ENCODE results near the gene DTX1. TPM values are rescaled to one million over a fixed set of nuclear protein-coding genes. Genes with fewer than 3 reads are reported as not detected.
A peak's percentile ranks its signal among the peaks of the same experiment; 100 is the strongest.

The DTX1 gene
- total RNA-seq (2014; rRNA removed) = 0.11 TPM in 1 of 2 replicates, not detected in the other
- not detected for polyA plus RNA-seq (2012)

- DNase-seq (ENCODE audit: low read depth) = no peak
Measured at GRCh38 chr12:113056631-113057488, at the start of gene DTX1. Gene DTX1 (plus strand): TSS chr12:113056730. CDS start chr12:113058193, 1,463 bp downstream.

GRCh38 chr12:113007166-113007565 is 49.4 kb upstream of the DTX1 start:
- peak; percentile 93 for DNase-seq (ENCODE audit: low read depth)

- no peak for DNase-seq (ENCODE audit: low read depth)
Measured at GRCh38 chr12:113010701-113011100, 45.8 kb upstream of the DTX1 start.

- no peak for DNase-seq (ENCODE audit: low read depth)
Measured at GRCh38 chr12:113014565-113014964, 42.0 kb upstream of the DTX1 start.

- DNase-seq (ENCODE audit: low read depth) = no peak
Measured at GRCh38 chr12:113016796-113017195, 39.7 kb upstream of the DTX1 start.

GRCh38 chr12:113019025-113019424 is 37.5 kb upstream of the DTX1 start:
- peak; percentile 51 for DNase-seq (ENCODE audit: low read depth)

GRCh38 chr12:113021500-113021899 is 35.0 kb upstream of the DTX1 start:
- DNase-seq (ENCODE audit: low read depth) = no peak

- DNase-seq (ENCODE audit: low read depth) = no peak
Measured at GRCh38 chr12:113022563-113023297, 33.8 kb upstream of the DTX1 start.

- no peak for DNase-seq (ENCODE audit: low read depth)
Measured at GRCh38 chr12:113027726-113028125, 28.8 kb upstream of the DTX1 start.

- DNase-seq (ENCODE audit: low read depth) = peak; percentile 82
Measured at GRCh38 chr12:113030875-113031525, 25.5 kb upstream of the DTX1 start.

- DNase-seq (ENCODE audit: low read depth) = peak; percentile 54
Measured at GRCh38 chr12:113039911-113040445, 16.6 kb upstream of the DTX1 start.

- DNase-seq (ENCODE audit: low read depth) = peak; percentile 99
Measured at GRCh38 chr12:113040722-113041171, 15.8 kb upstream of the DTX1 start.

GRCh38 chr12:113041560-113041959 is 15.0 kb upstream of the DTX1 start:
- no peak for DNase-seq (ENCODE audit: low read depth)

- DNase-seq (ENCODE audit: low read depth) = no peak
Measured at GRCh38 chr12:113043240-113043639, 13.3 kb upstream of the DTX1 start.

- DNase-seq (ENCODE audit: low read depth) = peak; percentile 19
Measured at GRCh38 chr12:113044516-113044915, 12.0 kb upstream of the DTX1 start.

- DNase-seq (ENCODE audit: low read depth) = peak; percentile 54
Measured at GRCh38 chr12:113048716-113049127, 7.8 kb upstream of the DTX1 start.

GRCh38 chr12:113049976-113050742 is 6.4 kb upstream of the DTX1 start:
- DNase-seq (ENCODE audit: low read depth) = no peak

GRCh38 chr12:113050795-113051194 is 5.7 kb upstream of the DTX1 start:
- no peak for DNase-seq (ENCODE audit: low read depth)

- DNase-seq (ENCODE audit: low read depth) = no peak
Measured at GRCh38 chr12:113051759-113052158, 4.8 kb upstream of the DTX1 start.

- DNase-seq (ENCODE audit: low read depth) = no peak
Measured at GRCh38 chr12:113052326-113052725, 4.2 kb upstream of the DTX1 start.

- no peak for DNase-seq (ENCODE audit: low read depth)
Measured at GRCh38 chr12:113054948-113055486, 1.5 kb upstream of the DTX1 start.

Measured in LHCN-M2 (cell line).